Coronary artery (tissue), 2 donors: ENCODE data around the gene NPAS3.

Experiments
- DNase-seq: peaks from one replicate; pipeline ENCODE4 v3.0.0-alpha.2; 2017; ENCODE audit warnings: low spot score
- H3K27ac ChIP-seq, 2 donors: fragments of 200-600 bp; sonication (generic); one replicate each; pipeline ENCODE4 v1.5.1; 2016 to 2019
- H3K4me3 ChIP-seq: fragments of 200-600 bp; sonication (generic); 2 replicates; pipeline ENCODE4 v1.5.1; 2016; ENCODE audit warnings: mild to moderate bottlenecking, moderate library complexity
- TF ChIP-seq, protein P1 (sequence below): fragments of 200-600 bp; sonication (generic); IDR thresholded peaks from one replicate; pipeline ENCODE4 v1.5.1; 2019; ENCODE audit warnings: antibody characterized with exemption

NPAS3 gene

DNA sequence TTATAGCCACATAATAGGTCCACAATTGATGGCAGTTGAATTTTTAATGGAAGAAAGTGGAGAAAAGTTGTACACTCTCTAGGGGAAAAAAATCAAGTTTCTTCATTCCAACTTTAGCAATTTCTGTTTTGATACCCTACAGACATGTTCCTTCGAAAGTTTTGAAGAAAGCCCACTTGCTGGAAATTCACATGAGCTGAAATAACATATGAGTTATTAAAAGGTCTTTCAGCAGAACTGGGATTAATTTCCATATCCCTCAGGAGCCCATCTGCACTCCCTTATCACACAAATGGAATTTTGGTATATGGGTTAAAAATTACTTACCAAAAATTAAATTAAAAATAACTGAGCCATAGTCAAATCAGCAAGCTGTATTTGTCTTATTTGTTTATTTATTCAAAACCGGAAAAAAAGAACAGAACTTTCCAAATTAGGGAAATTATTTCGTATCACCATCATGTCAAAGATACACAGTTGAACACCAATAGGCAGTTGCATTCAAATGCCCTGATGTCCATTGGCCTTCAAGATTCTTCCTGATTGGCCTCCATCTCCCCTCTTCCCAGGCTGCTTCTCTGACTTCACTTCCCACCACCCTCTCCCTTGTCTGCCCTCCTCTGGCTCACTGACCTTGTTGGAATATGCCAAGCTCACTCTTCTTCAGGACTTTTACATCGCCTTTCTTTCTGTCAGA is 566.7 kb downstream of the NPAS3 start:
- Histone ChIP-seq H3K4me3 (no peak overlapping the region), H3K27ac (no peak overlapping the region)
- no peak for DNase-seq
- TF ChIP-seq, protein P1, sequence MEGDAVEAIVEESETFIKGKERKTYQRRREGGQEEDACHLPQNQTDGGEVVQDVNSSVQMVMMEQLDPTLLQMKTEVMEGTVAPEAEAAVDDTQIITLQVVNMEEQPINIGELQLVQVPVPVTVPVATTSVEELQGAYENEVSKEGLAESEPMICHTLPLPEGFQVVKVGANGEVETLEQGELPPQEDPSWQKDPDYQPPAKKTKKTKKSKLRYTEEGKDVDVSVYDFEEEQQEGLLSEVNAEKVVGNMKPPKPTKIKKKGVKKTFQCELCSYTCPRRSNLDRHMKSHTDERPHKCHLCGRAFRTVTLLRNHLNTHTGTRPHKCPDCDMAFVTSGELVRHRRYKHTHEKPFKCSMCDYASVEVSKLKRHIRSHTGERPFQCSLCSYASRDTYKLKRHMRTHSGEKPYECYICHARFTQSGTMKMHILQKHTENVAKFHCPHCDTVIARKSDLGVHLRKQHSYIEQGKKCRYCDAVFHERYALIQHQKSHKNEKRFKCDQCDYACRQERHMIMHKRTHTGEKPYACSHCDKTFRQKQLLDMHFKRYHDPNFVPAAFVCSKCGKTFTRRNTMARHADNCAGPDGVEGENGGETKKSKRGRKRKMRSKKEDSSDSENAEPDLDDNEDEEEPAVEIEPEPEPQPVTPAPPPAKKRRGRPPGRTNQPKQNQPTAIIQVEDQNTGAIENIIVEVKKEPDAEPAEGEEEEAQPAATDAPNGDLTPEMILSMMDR = no peak

DNA sequence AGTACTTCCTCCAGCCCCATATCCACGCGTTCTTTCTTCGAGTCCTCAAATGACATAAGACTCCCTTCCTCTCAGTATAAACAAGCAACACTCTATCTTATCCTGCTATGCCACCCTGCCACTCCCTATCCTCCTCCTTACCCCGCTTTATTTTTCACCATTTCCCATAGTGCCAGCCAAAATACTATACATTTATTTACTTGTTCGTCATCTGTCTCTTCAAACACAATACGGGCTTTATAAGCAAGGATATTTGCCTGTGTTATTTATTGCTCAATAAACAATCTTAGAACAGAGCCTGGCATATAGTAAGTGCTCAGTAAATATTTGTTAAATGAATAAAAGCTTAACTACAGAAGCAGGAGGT is 567.3 kb downstream of the NPAS3 start:
- DNase-seq = no peak
- Histone ChIP-seq H3K27ac (no peak overlapping the region), H3K4me3 (no peak overlapping the region)
- TF ChIP-seq, protein P1 = no peak

DNA sequence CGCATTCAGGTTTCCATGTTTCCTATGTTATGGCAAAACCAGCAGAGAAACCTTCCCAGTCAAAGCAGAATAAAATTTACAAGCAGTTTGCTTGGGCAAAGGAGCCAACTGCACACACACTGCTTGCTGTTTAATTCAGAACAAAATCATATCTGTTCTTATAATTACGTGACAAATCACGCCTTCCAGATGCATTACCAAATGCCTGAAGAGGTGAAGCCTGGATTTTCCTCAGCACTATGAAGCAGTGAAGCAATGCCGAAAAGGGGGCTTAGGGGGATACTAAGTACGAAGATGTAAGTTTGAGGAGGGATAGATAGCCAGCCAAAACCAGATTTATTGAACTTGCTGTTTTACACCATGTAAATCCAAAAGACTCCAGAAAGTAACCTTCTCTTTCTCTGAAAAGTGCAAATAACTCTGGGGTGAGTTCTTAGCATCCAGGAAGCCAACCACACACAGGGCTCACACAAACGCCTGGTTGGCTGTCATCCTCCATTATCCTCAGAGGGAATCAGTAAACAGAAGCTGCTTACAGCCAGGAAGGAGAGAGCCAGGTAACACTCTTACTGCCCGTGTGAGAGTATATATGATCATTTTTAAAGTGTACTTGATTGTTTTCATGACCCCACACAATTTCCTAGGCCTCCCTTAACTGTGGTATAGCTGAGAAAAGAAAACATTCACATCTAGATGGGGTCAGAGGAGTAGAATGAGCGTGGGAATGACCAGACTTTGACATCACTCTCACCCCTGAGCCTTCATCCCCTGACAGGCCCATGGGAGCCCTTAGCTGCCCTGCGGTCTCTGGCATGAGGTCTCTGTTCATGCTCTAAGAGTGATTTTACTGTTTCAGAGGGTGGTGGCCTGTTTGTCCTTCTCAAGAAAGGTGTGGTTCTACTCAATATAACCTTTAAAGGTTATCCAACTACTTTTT is 569.7 kb downstream of the NPAS3 start:
- no peak for DNase-seq
- TF ChIP-seq, protein P1 = no peak

DNA sequence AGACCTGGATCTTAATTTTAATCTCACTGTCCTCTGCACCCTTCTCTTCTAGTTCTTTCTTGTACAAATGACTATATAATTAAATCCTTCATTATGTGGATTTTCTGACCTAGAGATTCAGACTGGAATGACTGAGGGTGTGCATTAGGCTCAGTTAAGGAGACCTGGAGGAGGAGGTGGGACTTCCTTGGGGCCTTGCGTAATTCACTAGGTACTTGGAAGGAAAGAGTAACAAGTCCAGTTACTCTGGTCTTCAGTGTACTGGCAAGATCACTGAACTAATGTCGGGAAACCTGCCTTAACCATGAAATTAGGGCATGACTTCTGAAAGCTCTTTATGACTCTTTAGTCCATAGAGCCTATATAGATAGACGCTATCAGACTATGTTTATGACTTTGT is 570.8 kb downstream of the NPAS3 start:
- H3K27ac ChIP-seq = no peak overlapping the region
- TF ChIP-seq, protein P1 = no peak
- no peak overlapping the region for H3K4me3 ChIP-seq
- DNase-seq = no peak

More for the DNA sequence above, 569.7 kb downstream of the NPAS3 start:
- Histone ChIP-seq H3K27ac (no peak overlapping the region), H3K4me3 (no peak overlapping the region)

DNA sequence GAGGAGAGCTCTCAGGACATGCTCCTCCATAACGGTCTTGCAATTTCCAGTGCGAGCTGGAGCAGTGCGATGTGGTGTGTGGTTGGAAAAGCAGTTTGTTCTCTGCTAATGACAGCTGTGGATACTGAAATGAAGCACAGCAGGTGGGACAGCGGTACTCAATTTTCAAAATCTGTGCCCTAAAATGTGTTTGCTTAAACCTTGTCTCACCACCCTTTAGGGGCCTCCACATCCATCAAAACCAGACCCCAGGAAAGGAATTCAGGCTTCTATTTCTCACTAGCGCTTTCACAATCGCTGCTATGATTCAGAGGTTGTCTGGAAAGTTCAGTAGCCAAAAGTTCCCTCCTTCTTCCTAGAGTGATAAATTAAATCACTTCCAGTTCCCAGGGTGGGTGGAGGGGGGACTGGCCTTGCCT is 571.4 kb downstream of the NPAS3 start:
- no peak overlapping the region for H3K4me3 ChIP-seq
- H3K27ac ChIP-seq = no peak overlapping the region
- TF ChIP-seq, protein P1 = no peak
- no peak for DNase-seq

DNA sequence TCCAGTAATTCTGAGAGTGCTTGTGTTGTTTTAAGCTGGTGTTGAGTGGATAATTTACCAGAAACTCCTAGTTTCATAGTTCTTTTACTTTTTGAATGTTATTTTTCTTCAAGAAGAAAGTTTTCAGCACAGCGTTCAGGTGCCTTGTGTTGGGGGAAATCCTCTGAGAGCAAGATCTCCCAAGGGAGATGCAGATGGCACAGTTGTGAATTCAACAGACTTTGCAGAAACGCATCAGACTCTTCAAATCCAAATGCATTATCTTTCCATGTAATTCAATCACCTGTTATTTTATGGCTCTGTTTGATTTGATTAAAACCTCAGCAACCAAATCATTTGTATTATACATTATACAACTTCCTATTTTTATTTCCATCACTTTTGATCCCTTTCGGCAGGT is 572.3 kb downstream of the NPAS3 start:
- TF ChIP-seq, protein P1 = no peak
- no peak for DNase-seq
- Histone ChIP-seq H3K4me3 (no peak overlapping the region), H3K27ac (no peak overlapping the region)
